Stimulated activated memory B cell treated with anti-CD40 and anti-IgM and Interleukin-4, amounts not matched to agents 10 μg/mL and 1 μg/mL and 100 μg/mL, for 72 hours (primary cell): ENCODE results near the gene TRHDE.

Experiments
- ATAC-seq: fragments of 150-1000 bp; cut with Tn5 transposase; 2 replicates; pipeline ENCODE4 v1.10.0; 2021
- H3K27ac Mint-ChIP-seq: one replicate; pipeline ENCODE4 v1.8.0; 2022; ENCODE audit warnings: mild to moderate bottlenecking, mixed read lengths
- H3K27me3 Mint-ChIP-seq: one replicate; pipeline ENCODE4 v1.8.0; 2022; ENCODE audit warnings: mixed read lengths
- H3K36me3 Mint-ChIP-seq: one replicate; pipeline ENCODE4 v1.8.0; 2022; ENCODE audit warnings: mixed read lengths
- H3K4me1 Mint-ChIP-seq: one replicate; pipeline ENCODE4 v1.8.0; 2022; ENCODE audit warnings: mixed read lengths
- H3K4me3 Mint-ChIP-seq: one replicate; pipeline ENCODE4 v1.8.0; 2022; ENCODE audit warnings: mild to moderate bottlenecking, moderate library complexity, mixed read lengths
- H3K9me3 Mint-ChIP-seq: one replicate; pipeline ENCODE4 v1.8.0; 2022; ENCODE audit warnings: mixed read lengths

TRHDE gene

GRCh38 chr12:72390146-72390545 is 118.0 kb downstream of the TRHDE start:
- no peaks in the 10 kb centered on the region for H3K27me3 Mint-ChIP-seq
- peaks cover 10% of the 10 kb centered on the region for H3K9me3 Mint-ChIP-seq
- no peak overlapping the region for H3K27ac Mint-ChIP-seq
- H3K4me1 Mint-ChIP-seq, result no peaks in the 10 kb centered on the region
- H3K4me3 Mint-ChIP-seq, result no peak overlapping the region
- no peaks in the 10 kb centered on the region for H3K36me3 Mint-ChIP-seq
- no peak for ATAC-seq

GRCh38 chr12:72406111-72406510 is 133.9 kb downstream of the TRHDE start:
- H3K4me3 Mint-ChIP-seq, result no peak overlapping the region
- peaks cover 3% of the 10 kb centered on the region for H3K9me3 Mint-ChIP-seq
- no peaks in the 10 kb centered on the region for H3K27me3 Mint-ChIP-seq
- H3K27ac Mint-ChIP-seq, result no peak overlapping the region
- no peak for ATAC-seq
- H3K4me1 Mint-ChIP-seq, result no peaks in the 10 kb centered on the region
- H3K36me3 Mint-ChIP-seq, result no peaks in the 10 kb centered on the region

- peak; percentile 34 for ATAC-seq
These were observed 160.0 kb downstream of the TRHDE start for GRCh38 chr12:72432037-72432604.

DNA sequence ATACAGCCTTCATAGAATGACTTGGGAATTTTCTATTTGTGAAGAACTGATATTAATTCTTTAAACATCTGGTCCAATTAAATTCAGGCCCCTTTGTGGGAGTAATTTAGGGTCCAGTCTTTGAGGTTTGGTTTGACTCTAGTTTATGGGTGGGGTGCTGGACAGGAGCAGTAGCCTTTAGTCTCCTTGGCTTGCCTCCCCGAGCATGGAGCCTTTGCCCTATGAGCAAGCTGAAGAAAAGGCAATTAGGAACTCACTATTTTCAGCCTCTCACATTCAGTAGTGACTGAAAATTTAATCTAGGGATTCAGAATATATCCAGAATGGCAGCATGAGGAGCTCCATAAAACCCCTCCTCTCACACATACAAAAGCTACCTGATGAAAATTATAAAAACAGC is 161.1 kb downstream of the TRHDE start:
- no peaks in the 10 kb centered on the region for H3K36me3 Mint-ChIP-seq
- ATAC-seq, result no peak
- no peaks in the 10 kb centered on the region for H3K27me3 Mint-ChIP-seq
- H3K4me1 Mint-ChIP-seq, result no peaks in the 10 kb centered on the region
- H3K27ac Mint-ChIP-seq, result no peak overlapping the region
- H3K4me3 Mint-ChIP-seq, result no peak overlapping the region
- H3K9me3 Mint-ChIP-seq, result no peaks in the 10 kb centered on the region

More at GRCh38 chr12:72432037-72432604, 160.0 kb downstream of the TRHDE start:
- Mint-ChIP-seq H3K9me3 (no peaks in the 10 kb centered on the region), H3K4me1 (no peaks in the 10 kb centered on the region), H3K36me3 (no peaks in the 10 kb centered on the region), H3K27ac (no peak overlapping the region), H3K27me3 (no peaks in the 10 kb centered on the region), H3K4me3 (no peak overlapping the region)

DNA sequence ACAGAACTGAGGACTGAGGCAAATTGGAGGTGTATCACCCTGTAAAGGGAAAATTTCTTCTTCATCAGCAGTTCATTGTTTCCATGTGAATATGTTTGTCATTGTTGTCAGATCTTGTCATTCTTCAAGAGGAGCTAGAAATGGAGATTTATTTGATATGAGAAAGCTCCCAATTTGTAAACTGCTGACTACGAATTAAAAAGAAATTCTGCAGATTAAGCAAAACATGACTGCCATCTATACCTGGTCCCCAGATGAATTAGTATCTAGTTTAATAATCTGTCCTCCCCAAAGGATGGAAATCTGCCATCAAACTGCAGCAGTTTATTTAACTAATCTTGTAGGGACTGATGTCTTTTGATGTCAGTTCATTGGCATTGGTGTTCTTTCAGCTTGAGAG is 162.8 kb downstream of the TRHDE start:
- ATAC-seq, result no peak

DNA sequence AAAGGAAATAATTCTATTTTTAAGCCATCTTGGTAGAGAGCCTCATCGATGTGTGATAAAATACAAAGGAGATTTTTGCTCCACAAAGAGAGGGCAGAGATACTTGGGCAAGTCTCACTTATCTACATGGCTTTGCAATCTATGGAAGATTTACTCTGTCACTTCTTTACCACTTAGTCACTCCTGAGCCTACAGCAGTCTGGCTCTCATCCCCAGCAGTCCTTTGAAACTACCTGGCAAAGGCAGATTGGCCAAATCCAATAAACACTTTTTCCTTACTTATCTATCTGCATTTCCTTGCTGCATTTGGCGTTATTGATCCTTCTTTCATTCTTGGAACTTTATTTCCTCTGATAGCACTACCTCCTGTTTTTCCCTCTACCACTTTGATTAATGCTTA is 170.0 kb downstream of the TRHDE start:
- ATAC-seq, result no peak
- Mint-ChIP-seq H3K27ac (no peak overlapping the region), H3K4me1 (no peaks in the 10 kb centered on the region), H3K9me3 (peaks cover 3% of the 10 kb centered on the region), H3K4me3 (no peak overlapping the region), H3K27me3 (no peaks in the 10 kb centered on the region), H3K36me3 (no peaks in the 10 kb centered on the region)

More for the DNA sequence above, 162.8 kb downstream of the TRHDE start:
- H3K27me3 Mint-ChIP-seq, result no peaks in the 10 kb centered on the region
- no peaks in the 10 kb centered on the region for H3K4me1 Mint-ChIP-seq
- H3K4me3 Mint-ChIP-seq, result no peak overlapping the region
- H3K36me3 Mint-ChIP-seq, result no peaks in the 10 kb centered on the region
- no peaks in the 10 kb centered on the region for H3K9me3 Mint-ChIP-seq
- H3K27ac Mint-ChIP-seq, result no peak overlapping the region

DNA sequence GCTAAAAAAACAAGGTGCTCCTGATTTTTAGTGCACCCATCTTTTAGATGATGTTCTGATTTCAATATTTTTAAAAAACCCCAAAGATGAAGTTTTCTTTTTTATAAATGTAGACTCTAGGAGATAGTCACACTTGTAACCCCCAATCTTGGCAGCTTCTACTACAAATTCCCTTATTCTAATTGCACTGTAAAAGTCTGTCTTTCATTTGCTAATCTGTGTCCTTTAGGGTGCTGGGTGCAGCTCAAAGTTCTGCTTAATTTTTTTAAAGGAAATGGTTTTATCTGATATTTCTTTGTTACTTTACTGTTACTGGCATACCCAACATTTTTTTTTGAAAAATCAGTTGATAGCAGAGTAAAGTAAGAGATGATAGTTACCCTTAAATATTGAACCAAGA is 172.0 kb downstream of the TRHDE start:
- ATAC-seq, result no peak
- H3K27ac Mint-ChIP-seq, result no peak overlapping the region
- H3K9me3 Mint-ChIP-seq, result peaks cover 3% of the 10 kb centered on the region
- H3K27me3 Mint-ChIP-seq, result no peaks in the 10 kb centered on the region
- H3K4me3 Mint-ChIP-seq, result no peak overlapping the region
- no peaks in the 10 kb centered on the region for H3K36me3 Mint-ChIP-seq
- H3K4me1 Mint-ChIP-seq, result no peaks in the 10 kb centered on the region

- no peak overlapping the region for H3K4me3 Mint-ChIP-seq
- peaks cover 3% of the 10 kb centered on the region for H3K9me3 Mint-ChIP-seq
- no peak overlapping the region for H3K27ac Mint-ChIP-seq
- H3K4me1 Mint-ChIP-seq, result no peaks in the 10 kb centered on the region
- no peaks in the 10 kb centered on the region for H3K27me3 Mint-ChIP-seq
- no peak for ATAC-seq
- H3K36me3 Mint-ChIP-seq, result no peaks in the 10 kb centered on the region
These were observed 172.4 kb downstream of the TRHDE start for GRCh38 chr12:72444566-72444965.

- no peak overlapping the region for H3K27ac Mint-ChIP-seq
- no peak for ATAC-seq
- H3K9me3 Mint-ChIP-seq, result peaks cover 7% of the 10 kb centered on the region
- H3K36me3 Mint-ChIP-seq, result no peaks in the 10 kb centered on the region
- H3K27me3 Mint-ChIP-seq, result no peaks in the 10 kb centered on the region
- no peaks in the 10 kb centered on the region for H3K4me1 Mint-ChIP-seq
- H3K4me3 Mint-ChIP-seq, result no peak overlapping the region
These were observed 175.9 kb downstream of the TRHDE start for GRCh38 chr12:72448089-72448488.

GRCh38 chr12:72448805-72449204 is 176.6 kb downstream of the TRHDE start:
- Mint-ChIP-seq H3K4me3 (no peak overlapping the region), H3K27me3 (no peaks in the 10 kb centered on the region), H3K27ac (no peak overlapping the region), H3K9me3 (peaks cover 7% of the 10 kb centered on the region), H3K4me1 (no peaks in the 10 kb centered on the region), H3K36me3 (no peaks in the 10 kb centered on the region)
- ATAC-seq, result no peak

DNA sequence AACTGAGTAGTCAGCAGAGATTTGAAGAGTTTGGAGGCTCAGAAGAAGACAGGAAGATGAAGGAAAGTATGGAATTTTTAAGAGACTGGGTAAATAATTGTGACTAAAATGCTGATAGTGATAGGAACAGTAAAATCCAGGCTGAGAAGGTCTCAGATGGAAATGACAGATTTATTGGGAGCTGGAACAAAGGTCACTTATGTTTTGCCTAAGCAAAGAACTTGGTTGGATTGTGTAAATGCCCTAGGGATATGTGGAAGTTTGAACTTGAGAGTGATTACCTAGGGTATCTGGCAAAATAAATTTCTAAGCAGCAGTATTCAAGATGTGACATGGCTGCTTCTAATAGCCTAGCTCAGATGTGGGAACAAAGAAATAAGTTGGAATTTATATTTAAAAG is 180.9 kb downstream of the TRHDE start:
- no peaks in the 10 kb centered on the region for H3K27me3 Mint-ChIP-seq
- no peak overlapping the region for H3K27ac Mint-ChIP-seq
- H3K4me3 Mint-ChIP-seq, result no peak overlapping the region
- H3K36me3 Mint-ChIP-seq, result no peaks in the 10 kb centered on the region
- ATAC-seq, result no peak
- H3K4me1 Mint-ChIP-seq, result no peaks in the 10 kb centered on the region
- H3K9me3 Mint-ChIP-seq, result peaks cover 7% of the 10 kb centered on the region

- Mint-ChIP-seq H3K36me3 (no peaks in the 10 kb centered on the region), H3K9me3 (peaks cover 9% of the 10 kb centered on the region), H3K4me3 (no peak overlapping the region), H3K27me3 (no peaks in the 10 kb centered on the region), H3K4me1 (no peaks in the 10 kb centered on the region), H3K27ac (no peak overlapping the region)
- ATAC-seq, result no peak
These were observed 181.4 kb downstream of the TRHDE start for GRCh38 chr12:72453550-72453949.

- ATAC-seq, result no peak
- Mint-ChIP-seq H3K27me3 (no peaks in the 10 kb centered on the region), H3K9me3 (peaks cover 7% of the 10 kb centered on the region), H3K27ac (no peak overlapping the region), H3K4me3 (no peak overlapping the region), H3K36me3 (no peaks in the 10 kb centered on the region), H3K4me1 (peaks cover 4% of the 10 kb centered on the region)
These were observed 192.3 kb downstream of the TRHDE start for GRCh38 chr12:72464471-72464870.

DNA sequence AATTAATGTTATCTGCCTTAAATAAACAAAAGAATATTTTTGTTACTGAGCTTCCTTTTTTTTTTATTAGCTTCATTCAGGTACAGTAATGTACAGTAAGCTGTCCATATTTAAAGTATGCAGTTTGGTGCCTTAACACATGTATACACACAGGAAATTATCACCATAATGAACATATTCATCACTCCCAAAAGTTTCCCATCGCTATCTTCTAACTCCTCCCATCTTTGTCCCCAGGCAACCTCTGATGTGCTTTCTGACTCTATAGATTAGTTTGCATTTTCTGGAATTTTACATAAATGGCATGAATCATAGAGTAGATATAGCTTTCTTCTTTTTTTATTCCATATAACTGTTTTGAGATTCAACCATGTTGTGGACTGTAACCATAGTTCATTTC is 193.0 kb downstream of the TRHDE start:
- Mint-ChIP-seq H3K4me3 (no peak overlapping the region), H3K9me3 (peaks cover 7% of the 10 kb centered on the region), H3K4me1 (peaks cover 4% of the 10 kb centered on the region), H3K27me3 (no peaks in the 10 kb centered on the region), H3K27ac (no peak overlapping the region), H3K36me3 (no peaks in the 10 kb centered on the region)
- ATAC-seq, result no peak

- H3K4me3 Mint-ChIP-seq, result no peak overlapping the region
- peaks cover 4% of the 10 kb centered on the region for H3K4me1 Mint-ChIP-seq
- no peaks in the 10 kb centered on the region for H3K36me3 Mint-ChIP-seq
- no peak for ATAC-seq
- no peak overlapping the region for H3K27ac Mint-ChIP-seq
- H3K9me3 Mint-ChIP-seq, result peaks cover 7% of the 10 kb centered on the region
- no peaks in the 10 kb centered on the region for H3K27me3 Mint-ChIP-seq
These were observed 193.9 kb downstream of the TRHDE start for GRCh38 chr12:72465940-72466630.

- Mint-ChIP-seq H3K27me3 (no peaks in the 10 kb centered on the region), H3K9me3 (peaks cover 5% of the 10 kb centered on the region), H3K36me3 (no peaks in the 10 kb centered on the region), H3K4me1 (no peaks in the 10 kb centered on the region), H3K27ac (no peak overlapping the region), H3K4me3 (no peak overlapping the region)
- no peak for ATAC-seq
These were observed 195.8 kb downstream of the TRHDE start for GRCh38 chr12:72467985-72468384.
